ENCODE measurements around the gene PDK3. TPM values are rescaled to one million over a fixed set of nuclear protein-coding genes. Genes with fewer than 3 reads are reported as not detected.

Gene PDK3
- total RNA-seq, 1 donor from 2014 or later: 14.3 TPM

DNA sequence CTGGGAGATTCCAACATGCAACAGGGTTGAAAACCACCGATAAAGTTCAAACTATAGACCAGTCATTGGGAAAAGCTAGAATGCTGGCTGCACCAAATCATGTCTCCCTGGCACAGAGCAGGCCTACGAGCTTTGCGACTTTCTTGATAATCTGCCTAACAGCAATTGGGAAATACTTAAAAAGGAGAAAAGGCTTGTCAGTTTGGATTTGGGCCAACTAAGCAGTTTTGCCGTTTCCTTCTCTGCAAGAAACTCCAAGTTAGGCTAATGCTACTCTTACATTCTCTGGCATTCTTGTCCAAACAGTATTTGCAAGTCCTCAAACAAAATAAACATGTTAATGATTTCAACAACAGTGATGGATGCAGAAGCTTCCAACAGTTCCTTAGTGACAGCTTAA lies 87.9 kb downstream of the PDK3 start:
- no peak for DNase-seq (ENCODE audit: low spot score)

DNA sequence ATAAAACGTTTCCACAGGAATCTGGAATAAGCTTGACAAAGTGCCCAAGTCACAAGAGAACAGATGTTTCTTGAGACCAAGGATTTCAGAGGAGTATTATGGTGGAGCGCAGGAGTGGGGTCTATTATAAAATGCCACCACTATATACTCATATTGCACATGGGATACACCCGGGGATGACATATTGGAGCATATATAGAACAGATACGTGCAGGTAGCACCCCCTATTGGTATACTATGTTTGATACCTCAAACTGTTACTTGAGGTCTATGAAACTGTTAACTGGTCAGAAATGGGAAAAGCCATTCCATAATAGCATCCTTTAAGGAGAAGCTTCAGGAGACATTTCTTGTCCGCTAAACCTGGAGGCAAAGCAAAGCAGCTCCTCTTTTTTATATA lies 96.0 kb downstream of the PDK3 start:
- DNase-seq (ENCODE audit: low spot score): no peak

DNA sequence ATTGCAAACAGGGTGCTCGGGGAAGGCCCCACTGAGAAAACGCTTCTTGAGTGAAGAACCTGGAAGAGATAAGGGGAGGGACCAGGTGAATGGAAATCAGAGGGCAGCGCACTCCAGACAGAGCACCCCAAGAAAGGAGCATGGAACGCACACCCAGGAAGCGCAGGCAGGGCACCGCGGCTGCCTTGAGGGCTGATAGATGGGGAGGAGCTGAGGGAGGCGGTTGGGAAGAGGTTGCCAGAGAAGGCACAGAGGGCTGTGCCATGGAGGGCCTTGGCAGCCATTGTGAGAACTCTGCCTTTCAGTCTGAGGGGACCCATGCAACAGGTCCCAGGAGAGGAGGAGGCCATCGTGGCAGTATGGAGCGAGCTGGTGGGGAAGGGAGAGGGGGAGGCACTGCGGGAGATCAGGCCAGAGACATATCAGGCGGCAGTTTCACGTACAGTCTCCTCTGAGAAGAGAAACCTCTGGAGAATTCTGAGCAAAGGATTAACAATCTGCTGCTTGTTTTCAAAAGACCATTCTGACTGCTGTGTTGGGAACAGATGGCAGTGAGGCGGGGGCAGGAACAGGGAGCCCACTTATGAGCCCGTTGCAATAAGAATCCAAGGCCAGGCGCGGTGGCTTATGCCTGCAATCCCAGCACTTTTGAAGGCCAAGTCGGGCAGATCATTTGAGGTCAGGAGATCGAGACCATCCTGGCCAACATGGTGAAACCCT lies 98.4 kb downstream of the PDK3 start:
- DNase-seq (ENCODE audit: low spot score): no peak

DNA sequence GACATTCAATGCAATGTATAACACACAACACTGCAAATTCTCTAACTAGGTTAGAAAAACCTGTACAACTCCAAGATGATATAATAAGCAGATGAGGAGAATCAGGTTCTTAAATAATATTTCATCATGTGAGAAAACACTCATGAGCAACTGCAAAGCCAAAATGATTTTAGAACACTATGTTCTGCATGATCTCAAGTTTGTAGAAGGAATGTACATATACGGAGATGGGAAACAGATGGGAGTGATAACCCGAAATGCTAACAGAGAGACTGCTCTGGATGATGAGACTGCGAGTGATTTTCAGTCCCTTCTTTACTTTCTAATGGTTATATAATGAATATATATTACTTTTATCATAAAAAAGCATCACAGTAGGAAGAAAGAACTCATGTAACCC lies 101.2 kb downstream of the PDK3 start:
- no peak for DNase-seq (ENCODE audit: low spot score)

GRCh38 chrX:24567169-24567568 lies 102.1 kb downstream of the PDK3 start:
- DNase-seq (ENCODE audit: low spot score): no peak

GRCh38 chrX:24574743-24575142 lies 109.7 kb downstream of the PDK3 start:
- no peak for DNase-seq (ENCODE audit: low spot score)

GRCh38 chrX:24575496-24575895 lies 110.4 kb downstream of the PDK3 start:
- DNase-seq (ENCODE audit: low spot score): no peak

GRCh38 chrX:24577091-24577490 lies 112.0 kb downstream of the PDK3 start:
- no peak for DNase-seq (ENCODE audit: low spot score)

Other genes starting within 250 kb of the PDK3 start
- not detected for gene SUPT20HL2, start 151.2 kb upstream of the PDK3 start, total RNA-seq
- gene SUPT20HL1, start 104.6 kb upstream of the PDK3 start, total RNA-seq: 0.12 TPM
- 0.32 TPM for gene PCYT1B, start 182.1 kb downstream of the PDK3 start, total RNA-seq
- gene POLA1, start 228.6 kb downstream of the PDK3 start, total RNA-seq: 7.8 TPM

Measured in mucosa of gallbladder (tissue), 1 donor.